Panc1 (cell line): ENCODE data around the gene CRISP2. TPM values are rescaled to one million over a fixed set of nuclear protein-coding genes. Genes with fewer than 3 reads are reported as not detected.

Source experiments
- ATAC-seq: fragments of 200-7000 bp; cut with Tn5 transposase; 2 replicates; pipeline ENCODE4 v1.9.1; 2020; ENCODE audit warnings: mild to moderate bottlenecking, moderate library complexity
- Bru-seq: library from RNA; stranded (reverse); fragments of 400-500 nt; gene quantifications from one replicate; lab custom pipeline; 2021; lab: Mats Ljungman, UMichigan
- BruChase-seq, 2 experiments: library from RNA; stranded (reverse); fragments of 400-500 nt; gene quantifications; one replicate each; lab custom pipeline; 2021; lab: Mats Ljungman, UMichigan
- BruUV-seq: library from RNA; stranded (reverse); fragments of 400-500 nt; replicated peaks from 2 replicates; lab custom pipeline; 2021; lab: Mats Ljungman, UMichigan
- CTCF ChIA-PET: fragments of 300-600 bp; sonication (Branson Sonifier 250); formaldehyde crosslinking; loops from one replicate; lab custom pipeline; 2022; ENCODE audit warnings: antibody characterized with exemption; lab: Charles Lee
- POLR2A ChIA-PET: fragments of 300-600 bp; sonication (Branson Sonifier 250); formaldehyde crosslinking; loops from one replicate; lab custom pipeline; 2022; ENCODE audit warnings: antibody characterized with exemption; lab: Charles Lee
- DNase-seq: peaks from one replicate; pipeline ENCODE4 v3.0.0-alpha.2; 2010; ENCODE audit warnings: low read depth, low spot score
- H3K27ac ChIP-seq: 2 replicates; pipeline ENCODE4 v1.5.1; 2011; ENCODE audit warnings: mild to moderate bottlenecking, low read length, inconsistent platforms
- H3K27me3 ChIP-seq: fragments of 200-500 bp; sonication (Bioruptor generic); 2 replicates; pipeline ENCODE4 v1.6.0; 2014; ENCODE audit warnings: low read length, inconsistent platforms; ENCODE audit not compliant: control insufficient read depth, insufficient read depth
- H3K36me3 ChIP-seq: fragments of 200-500 bp; sonication (Bioruptor generic); 2 replicates; pipeline ENCODE4 v1.5.1; 2014; ENCODE audit warnings: inconsistent platforms, mild to moderate bottlenecking, low read length, moderate library complexity; ENCODE audit not compliant: control insufficient read depth, insufficient read depth
- H3K4me1 ChIP-seq: 2 replicates; pipeline ENCODE4 v1.5.1; 2011; ENCODE audit warnings: inconsistent platforms, mild to moderate bottlenecking, low read length, moderate library complexity; ENCODE audit not compliant: control insufficient read depth, insufficient read depth
- H3K4me3 ChIP-seq, 2 experiments: 2 replicates each; pipeline ENCODE4 v1.5.1; 2011 to 2012; ENCODE audit warnings: low read depth in 2 of 2, low read length in 2 of 2, mild to moderate bottlenecking in 2 of 2, inconsistent platforms in 1 of 2, moderate library complexity in 1 of 2
- H3K9me3 ChIP-seq: fragments of 200-500 bp; sonication (Bioruptor generic); 2 replicates; pipeline ENCODE4 v1.5.1; 2014; ENCODE audit warnings: low read depth, mild to moderate bottlenecking, inconsistent platforms, low read length, moderate library complexity; ENCODE audit not compliant: control insufficient read depth, insufficient read depth
- POLR2AphosphoS5 ChIP-seq: IDR thresholded peaks from 2 replicates; pipeline ENCODE4 v1.6.1; 2012; ENCODE audit warnings: mild to moderate bottlenecking, low read depth, low read length, moderate library complexity
- SIN3A ChIP-seq: IDR thresholded peaks from 2 replicates; pipeline ENCODE4 v1.6.1; 2012; ENCODE audit warnings: low read depth, mild to moderate bottlenecking, low read length, moderate library complexity, borderline replicate concordance; ENCODE audit not compliant: insufficient read depth
- TCF7L2 ChIP-seq: IDR thresholded peaks from 2 replicates; pipeline ENCODE4 v1.6.1; 2011; ENCODE audit warnings: mild to moderate bottlenecking, low read depth, low read length, inconsistent platforms
- in situ Hi-C: cut with HindIII; loops from 2 replicates; pipeline ENCODE4 v1.10.0; 2016; ENCODE audit warnings: low sequenced_read_pairs, low pct_unique_long_range_greater_than_20kb
- intact Hi-C: fragments of 100-400 bp; cut with micrococcal nuclease; formaldehyde crosslinking; loops from one replicate; pipeline ENCODE4 v1.10.0; 2022; ENCODE audit not compliant: unreplicated experiment
- long read RNA-seq: library from polyadenylated mRNA; unstranded; transcript quantifications from one replicate; pipeline ENCODE4 v2.0.0, GENCODE V29; 2021; ENCODE audit not compliant: unreplicated experiment
- polyA plus RNA-seq: library from polyadenylated mRNA; unstranded; fragments of >200 nt; gene quantifications from one replicate; pipeline ENCODE4 v1.2.1, GENCODE V29; 2012; ENCODE audit warnings: missing spikeins; ENCODE audit not compliant: insufficient read length
- total RNA-seq: library from RNA; stranded (reverse); gene quantifications from one replicate; pipeline ENCODE4 v1.2.1, GENCODE V29; 2021; ENCODE audit not compliant: unreplicated experiment
- TF ChIP-seq, protein P1 (sequence below): fragments of 450-650 bp; IDR thresholded peaks from 2 replicates; pipeline ENCODE4 v1.5.1; 2017; ENCODE audit warnings: mild to moderate bottlenecking
- TF ChIP-seq, protein P2 (sequence below), 2 experiments: IDR thresholded peaks; 2 replicates each; pipeline ENCODE4 v1.6.1; 2011 to 2012; ENCODE audit warnings: low read depth in 2 of 2, control low read depth in 1 of 2, low read length in 1 of 2, mild to moderate bottlenecking in 1 of 2, moderate library complexity in 1 of 2; ENCODE audit not compliant: insufficient read depth in 1 of 2

The CRISP2 gene, protein sequence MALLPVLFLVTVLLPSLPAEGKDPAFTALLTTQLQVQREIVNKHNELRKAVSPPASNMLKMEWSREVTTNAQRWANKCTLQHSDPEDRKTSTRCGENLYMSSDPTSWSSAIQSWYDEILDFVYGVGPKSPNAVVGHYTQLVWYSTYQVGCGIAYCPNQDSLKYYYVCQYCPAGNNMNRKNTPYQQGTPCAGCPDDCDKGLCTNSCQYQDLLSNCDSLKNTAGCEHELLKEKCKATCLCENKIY
- total RNA-seq, result not detected
- polyA plus RNA-seq, result not detected
- Bru-seq, nascent RNA, result not detected
- not detected for BruChase-seq, experiment 1, labeled RNA remaining after a 2-hour chase
- BruChase-seq, experiment 2, labeled RNA remaining after a 6-hour chase, result not detected
- long read RNA-seq, result 0 reads

DNA sequence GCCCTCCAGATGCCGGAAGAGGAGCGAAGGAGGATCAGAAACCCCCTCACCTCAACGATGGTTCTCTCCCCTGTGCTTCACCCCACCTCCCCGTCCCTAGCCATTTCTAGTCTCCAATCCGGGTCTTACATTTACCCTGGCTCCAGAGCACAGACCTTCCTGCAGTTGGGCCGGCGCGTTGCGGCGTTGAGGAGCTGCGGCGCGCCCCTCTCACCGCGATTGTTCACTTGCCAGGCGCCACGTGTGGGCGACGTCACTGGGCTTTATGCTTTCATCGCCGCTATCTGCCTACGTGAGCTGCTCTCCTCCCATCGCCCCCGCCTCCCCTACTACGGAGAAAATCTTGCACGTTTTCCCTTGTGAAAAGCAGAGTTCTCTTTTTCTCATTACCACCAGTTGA lies at the start of gene CRISP2:
Gene CRISP2, minus strand, starts transcription at position 198 of the 400 bp plus-strand sequence. CDS start 4,347 bp downstream, outside the sequence.
- Histone ChIP-seq H3K36me3 (no peaks in the 10 kb centered on the region), H3K4me1 (no peaks in the 10 kb centered on the region; the same call in 1 of the 2 replicates), H3K27me3 (peaks cover 9% of the 10 kb centered on the region; the same call in 1 of the 2 replicates), H3K27ac (no peak within 1 kb of the TSS), H3K9me3 (no peaks in the 10 kb centered on the region), H3K4me3 (peak within 1 kb of the TSS; percentile 7 to 29)
- intact Hi-C loops, result no loop called here
- in situ Hi-C loops, result no loop called here
- CTCF ChIA-PET, result no interaction called here
- BruUV-seq, result no TSS peak
- DNase-seq (no peak), ATAC-seq (no peak)
- POLR2A ChIA-PET, result no interaction called here
- TF ChIP-seq, protein P1, sequence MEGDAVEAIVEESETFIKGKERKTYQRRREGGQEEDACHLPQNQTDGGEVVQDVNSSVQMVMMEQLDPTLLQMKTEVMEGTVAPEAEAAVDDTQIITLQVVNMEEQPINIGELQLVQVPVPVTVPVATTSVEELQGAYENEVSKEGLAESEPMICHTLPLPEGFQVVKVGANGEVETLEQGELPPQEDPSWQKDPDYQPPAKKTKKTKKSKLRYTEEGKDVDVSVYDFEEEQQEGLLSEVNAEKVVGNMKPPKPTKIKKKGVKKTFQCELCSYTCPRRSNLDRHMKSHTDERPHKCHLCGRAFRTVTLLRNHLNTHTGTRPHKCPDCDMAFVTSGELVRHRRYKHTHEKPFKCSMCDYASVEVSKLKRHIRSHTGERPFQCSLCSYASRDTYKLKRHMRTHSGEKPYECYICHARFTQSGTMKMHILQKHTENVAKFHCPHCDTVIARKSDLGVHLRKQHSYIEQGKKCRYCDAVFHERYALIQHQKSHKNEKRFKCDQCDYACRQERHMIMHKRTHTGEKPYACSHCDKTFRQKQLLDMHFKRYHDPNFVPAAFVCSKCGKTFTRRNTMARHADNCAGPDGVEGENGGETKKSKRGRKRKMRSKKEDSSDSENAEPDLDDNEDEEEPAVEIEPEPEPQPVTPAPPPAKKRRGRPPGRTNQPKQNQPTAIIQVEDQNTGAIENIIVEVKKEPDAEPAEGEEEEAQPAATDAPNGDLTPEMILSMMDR, result no peak
- TF ChIP-seq POLR2AphosphoS5 (no peak), TCF7L2 (no peak), SIN3A (no peak)
- TF ChIP-seq, protein P2, sequence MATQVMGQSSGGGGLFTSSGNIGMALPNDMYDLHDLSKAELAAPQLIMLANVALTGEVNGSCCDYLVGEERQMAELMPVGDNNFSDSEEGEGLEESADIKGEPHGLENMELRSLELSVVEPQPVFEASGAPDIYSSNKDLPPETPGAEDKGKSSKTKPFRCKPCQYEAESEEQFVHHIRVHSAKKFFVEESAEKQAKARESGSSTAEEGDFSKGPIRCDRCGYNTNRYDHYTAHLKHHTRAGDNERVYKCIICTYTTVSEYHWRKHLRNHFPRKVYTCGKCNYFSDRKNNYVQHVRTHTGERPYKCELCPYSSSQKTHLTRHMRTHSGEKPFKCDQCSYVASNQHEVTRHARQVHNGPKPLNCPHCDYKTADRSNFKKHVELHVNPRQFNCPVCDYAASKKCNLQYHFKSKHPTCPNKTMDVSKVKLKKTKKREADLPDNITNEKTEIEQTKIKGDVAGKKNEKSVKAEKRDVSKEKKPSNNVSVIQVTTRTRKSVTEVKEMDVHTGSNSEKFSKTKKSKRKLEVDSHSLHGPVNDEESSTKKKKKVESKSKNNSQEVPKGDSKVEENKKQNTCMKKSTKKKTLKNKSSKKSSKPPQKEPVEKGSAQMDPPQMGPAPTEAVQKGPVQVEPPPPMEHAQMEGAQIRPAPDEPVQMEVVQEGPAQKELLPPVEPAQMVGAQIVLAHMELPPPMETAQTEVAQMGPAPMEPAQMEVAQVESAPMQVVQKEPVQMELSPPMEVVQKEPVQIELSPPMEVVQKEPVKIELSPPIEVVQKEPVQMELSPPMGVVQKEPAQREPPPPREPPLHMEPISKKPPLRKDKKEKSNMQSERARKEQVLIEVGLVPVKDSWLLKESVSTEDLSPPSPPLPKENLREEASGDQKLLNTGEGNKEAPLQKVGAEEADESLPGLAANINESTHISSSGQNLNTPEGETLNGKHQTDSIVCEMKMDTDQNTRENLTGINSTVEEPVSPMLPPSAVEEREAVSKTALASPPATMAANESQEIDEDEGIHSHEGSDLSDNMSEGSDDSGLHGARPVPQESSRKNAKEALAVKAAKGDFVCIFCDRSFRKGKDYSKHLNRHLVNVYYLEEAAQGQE (IDR thresholded peaks at IDR 0.05; ENCODE audit: insufficient read depth in 1 of 2, low read depth in 2 of 2, low read length in 1 of 2), result no peak

DNA sequence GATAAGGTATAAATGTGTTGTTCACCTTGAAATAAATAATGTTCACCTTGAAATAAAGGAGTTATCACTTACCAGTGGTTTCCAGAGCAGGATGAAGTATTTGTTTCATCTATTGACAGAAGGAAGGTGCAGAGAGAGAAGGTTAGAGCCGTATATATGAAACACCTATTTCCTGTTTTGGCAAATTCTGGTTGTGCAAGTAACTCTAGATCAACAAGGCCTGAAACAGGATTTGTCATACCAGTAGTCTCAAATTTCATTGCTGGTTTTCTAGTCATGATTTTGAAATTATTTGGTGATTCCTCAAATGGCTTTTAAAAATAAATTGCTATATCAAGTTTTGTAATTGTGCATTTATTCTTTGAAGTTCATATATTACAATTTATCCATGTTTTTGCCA lies 30.9 kb upstream of the CRISP2 start, which contains the start of gene CRISP3:
Gene CRISP3, minus strand, starts transcription at position 130 of the 400 bp plus-strand sequence. Its CDS starts 21 bp downstream, at position 109.
- BruUV-seq, result no TSS peak
- H3K27ac ChIP-seq, result no peak within 1 kb of the TSS
- DNase-seq (no peak), ATAC-seq (no peak)
- intact Hi-C loops, result no loop called here
- POLR2A ChIA-PET, result no interaction called here
- CTCF ChIA-PET, result no interaction called here
- in situ Hi-C loops, result no loop called here
- TF ChIP-seq POLR2AphosphoS5 (no peak), TCF7L2 (no peak), SIN3A (no peak)
- TF ChIP-seq, protein P1, result no peak
- TF ChIP-seq, protein P2 (IDR thresholded peaks at IDR 0.05; ENCODE audit: insufficient read depth in 1 of 2, low read depth in 2 of 2, low read length in 1 of 2), result no peak
- no peaks in the 10 kb centered on the region for H3K36me3 ChIP-seq
- H3K4me3 ChIP-seq, result no peak within 1 kb of the TSS
- no peaks in the 10 kb centered on the region for H3K27me3 ChIP-seq
- no peaks in the 10 kb centered on the region for H3K9me3 ChIP-seq
- no peaks in the 10 kb centered on the region for H3K4me1 ChIP-seq
